AG04449 (cell line): Measurements from ENCODE around the gene STX3.

Source experiments
- CTCF ChIA-PET: fragments of 350-600 bp; formaldehyde crosslinking; extraction: SDS; loops from one replicate; lab custom pipeline; 2021; ENCODE audit warnings: antibody characterized with exemption; lab: Yijun Ruan, JAX
- POLR2A ChIA-PET: fragments of 400-600, 350-600 bp; formaldehyde crosslinking; extraction: SDS; loops from one replicate; lab custom pipeline; 2020; ENCODE audit warnings: antibody characterized with exemption, inconsistent platforms; lab: Yijun Ruan, JAX
- DNase-seq: peaks from one replicate; pipeline ENCODE4 v3.0.0-alpha.2; 2010; ENCODE audit warnings: low read depth, low spot score
- H3K4me3 ChIP-seq: 2 replicates; pipeline ENCODE4 v1.5.1; 2011; ENCODE audit warnings: low read depth, mild to moderate bottlenecking, control low read depth, low read length
- CTCF ChIP-seq: IDR thresholded peaks from one replicate; pipeline ENCODE4 v1.5.1; 2011; ENCODE audit warnings: mild to moderate bottlenecking, moderate library complexity, low read length, control low read depth, inconsistent platforms; ENCODE audit not compliant: insufficient read depth; ENCODE audit errors: missing control alignments

STX3 gene

DNA sequence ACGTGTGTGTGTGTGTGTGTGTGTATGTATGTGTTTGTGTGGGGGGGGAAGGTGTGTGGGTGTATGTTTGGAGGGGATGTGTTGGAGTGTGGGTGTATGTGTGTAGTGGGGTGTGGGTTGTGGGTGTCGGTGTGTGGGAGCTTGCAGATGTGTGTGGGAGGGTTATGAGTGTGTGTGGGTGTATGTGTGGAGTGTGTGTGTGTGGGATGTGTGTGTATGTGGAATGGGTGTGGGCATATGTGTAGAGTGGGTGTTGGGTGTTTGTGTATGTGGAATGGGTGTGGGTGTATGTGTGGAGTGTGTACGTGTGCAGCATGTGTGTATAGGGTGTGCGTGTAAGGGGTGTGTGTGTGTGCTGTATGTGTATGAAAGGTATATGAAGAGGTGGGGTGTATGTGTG is 14.7 kb downstream of the STX3 start:
- ChIA-PET POLR2A (no interaction called here), CTCF (interaction anchor here (0.6 to 0.9 kb wide), 2 partner anchors 14 to 45 kb away, joined by 3 read pairs; partner anchors contain the start of gene STX3)
- TF ChIP-seq CTCF: no peak
- no peak overlapping the region for H3K4me3 ChIP-seq
- no peak for DNase-seq

DNA sequence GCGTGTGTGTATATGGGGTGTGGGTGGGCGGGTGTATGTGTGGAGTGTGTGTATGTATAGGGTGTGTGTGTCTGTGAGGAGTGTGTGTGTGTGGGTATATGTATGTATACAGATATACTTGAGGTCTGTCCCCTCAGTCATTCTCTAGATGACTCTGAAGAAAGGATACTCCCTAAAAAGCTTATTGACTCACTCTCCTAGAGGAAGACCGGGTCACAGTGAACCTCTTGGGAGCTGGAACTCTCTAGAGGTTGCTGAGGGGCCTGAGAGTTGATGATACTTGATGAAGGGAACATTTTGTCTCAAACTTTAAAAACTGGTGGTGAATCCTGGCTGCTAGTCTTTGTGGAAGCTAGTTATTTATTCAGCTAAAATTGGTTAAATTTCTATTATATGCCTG is 15.1 kb downstream of the STX3 start:
- POLR2A ChIA-PET: no interaction called here
- CTCF ChIA-PET: interaction anchor here (0.6 kb wide), 1 partner anchor 45 kb away, joined by 3 read pairs; no protein-coding TSS in a partner anchor

GRCh38 chr11:59770869-59771268 is 15.7 kb downstream of the STX3 start:
- CTCF ChIA-PET: interaction anchor here (1.0 kb wide), 1 partner anchor 31 kb away, joined by 4 read pairs; no protein-coding TSS in a partner anchor
- no peak overlapping the region for H3K4me3 ChIP-seq
- TF ChIP-seq CTCF: no peak
- POLR2A ChIA-PET: no interaction called here
- no peak for DNase-seq

More for the DNA sequence above, 15.1 kb downstream of the STX3 start:
- DNase-seq: no peak
- TF ChIP-seq CTCF: no peak
- no peak overlapping the region for H3K4me3 ChIP-seq

- POLR2A ChIA-PET: interaction anchor here (1.2 kb wide), 1 partner anchor 16 kb away, joined by 4 read pairs; the partner anchor contains the start of gene STX3
- CTCF ChIA-PET: interaction anchor here (1.0 kb wide), 1 partner anchor 30 kb away, joined by 4 read pairs; no protein-coding TSS in a partner anchor
- no peak for TF ChIP-seq CTCF
- H3K4me3 ChIP-seq: no peak overlapping the region
- DNase-seq: no peak
Measured at GRCh38 chr11:59771605-59772004, 16.4 kb downstream of the STX3 start.

DNA sequence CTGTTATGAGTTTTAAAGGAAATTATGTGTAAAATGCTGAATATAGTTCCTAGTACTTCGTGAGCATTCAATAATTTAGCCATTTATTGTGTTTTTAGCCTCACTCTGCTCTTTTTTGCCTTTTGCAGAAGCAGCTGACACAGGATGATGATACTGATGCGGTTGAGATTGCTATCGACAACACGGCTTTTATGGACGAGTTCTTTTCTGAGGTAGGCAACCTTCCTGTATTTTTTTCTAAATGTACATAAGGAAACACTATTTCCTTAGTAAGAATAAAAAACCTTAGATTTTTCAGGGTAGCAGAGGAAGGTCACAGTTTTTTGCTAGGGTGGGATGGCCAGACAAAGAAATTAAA is 17.9 kb downstream of the STX3 start:
- CTCF ChIA-PET: interaction anchor here (0.7 to 1.7 kb wide), 3 partner anchors 18 to 37 kb away, joined by 3 to 7 read pairs (median 3); partner anchors contain the start of genes MRPL16 and STX3
- TF ChIP-seq CTCF: no peak
- POLR2A ChIA-PET: no interaction called here
- H3K4me3 ChIP-seq: no peak overlapping the region
- DNase-seq: no peak

DNA sequence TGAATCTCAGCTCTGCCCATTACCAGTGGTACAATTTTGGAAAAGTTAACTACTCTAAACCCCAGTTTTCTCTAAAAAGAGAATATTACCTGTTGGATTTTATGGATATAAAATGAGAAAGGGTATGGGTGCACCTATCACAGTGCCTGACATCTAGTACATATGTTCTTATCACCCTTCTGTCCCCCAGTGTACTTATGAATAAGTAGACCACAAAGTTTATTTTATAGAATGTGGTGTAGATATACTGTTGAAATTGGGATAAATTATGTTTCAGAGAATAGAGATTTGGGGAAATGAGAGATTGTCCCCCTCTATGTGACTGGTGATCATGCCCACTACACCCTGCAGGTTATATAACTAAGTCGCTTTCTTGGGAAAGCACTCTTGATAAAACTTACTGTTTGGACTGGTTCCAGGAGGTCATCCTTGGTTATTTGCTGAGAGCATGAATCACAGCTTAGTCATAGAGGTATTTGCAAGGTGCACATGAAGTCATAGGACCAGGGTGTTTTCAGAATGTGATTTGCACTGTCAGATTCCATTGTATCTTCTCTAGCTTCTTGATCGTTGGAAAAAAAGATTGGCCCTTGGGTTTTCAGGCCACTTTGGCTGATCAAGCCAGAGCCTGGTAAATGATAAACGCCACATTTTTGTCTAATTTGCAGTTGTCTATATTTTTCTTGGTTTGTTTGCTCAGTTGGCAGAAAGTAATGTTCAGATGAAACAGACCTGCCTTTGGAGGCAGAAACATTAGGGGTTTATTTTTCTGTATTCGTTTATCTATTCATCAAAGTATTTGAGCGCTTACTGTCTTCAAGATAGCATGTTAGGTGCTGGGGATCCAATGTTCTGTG is 21.3 kb downstream of the STX3 start:
- H3K4me3 ChIP-seq: no peak overlapping the region
- DNase-seq: no peak
- POLR2A ChIA-PET: no interaction called here
- TF ChIP-seq CTCF: no peak
- CTCF ChIA-PET: interaction anchor here (1.0 to 1.9 kb wide), 3 partner anchors 10 to 30 kb away, joined by 3 to 8 read pairs (median 3); no protein-coding TSS in a partner anchor
